Fibroblast of lung (primary cell): ENCODE results near the gene PLXNA2.

Experiments
- CTCF ChIP-seq, 2 donors: IDR thresholded peaks in 1 of 2; conservative IDR thresholded peaks in 1 of 2; 1 replicate in 1 of 2; 2 replicates in 1 of 2; pipeline ENCODE4 v1.5.1; 2011 to 2012; ENCODE audit warnings: low read length in 2 of 2, control low read depth in 1 of 2, inconsistent platforms in 1 of 2, low read depth in 1 of 2, mild to moderate bottlenecking in 1 of 2
- EZH2 ChIP-seq: IDR thresholded peaks from 2 replicates; pipeline ENCODE4 v1.5.1; 2012; ENCODE audit warnings: low read length, control low read depth, mild to moderate bottlenecking; ENCODE audit errors: missing control alignments

GRCh38 chr1:208019257-208019656, 224.9 kb downstream of the PLXNA2 start:
- TF ChIP-seq CTCF (conservative IDR thresholded peaks at IDR 0.05 in 1 of 2, IDR thresholded peaks at IDR 0.05 in 1 of 2; ENCODE audit: low read depth in 1 of 2, low read length in 2 of 2) (no peak), EZH2 (no peak)
